Diencephalon (tissue), 1 donor: ENCODE measurements around the gene ZBTB38. TPM values are rescaled to one million over a fixed set of nuclear protein-coding genes. Genes with fewer than 3 reads are reported as not detected.

Source experiments
- total RNA-seq: library from RNA; depleted of rRNA; stranded (reverse); fragments of >200 nt; gene quantifications from one replicate; pipeline ENCODE4 v1.2.3, GENCODE V29; 2014

ZBTB38 gene
- 128 TPM for total RNA-seq

GRCh38 chr3:141368062-141368924 is at the start of gene ZBTB38:
ZBTB38 (plus strand) TSS chr3:141368504; CDS start chr3:141442389, 73,885 bp downstream.

Other genes with a start within 250 kb of the ZBTB38 start
- gene PXYLP1, start 136.7 kb upstream of the ZBTB38 start, total RNA-seq: 41.5 TPM
- 29.8 TPM for gene RASA2, start 118.5 kb downstream of the ZBTB38 start, total RNA-seq